ENCODE results near the gene ZNF200. TPM values are rescaled to one million over a fixed set of nuclear protein-coding genes. Genes with fewer than 3 reads are reported as not detected.
"Not testable (repeated sequence)": the region's sequence is repeated elsewhere in the genome, so short reads cannot be mapped to it uniquely, and the experiment has no call there.

ZNF200 gene
- polyA plus RNA-seq, 1 of the 3 experiments (the other 2 are of a cell fraction): 2.8 TPM

DNA sequence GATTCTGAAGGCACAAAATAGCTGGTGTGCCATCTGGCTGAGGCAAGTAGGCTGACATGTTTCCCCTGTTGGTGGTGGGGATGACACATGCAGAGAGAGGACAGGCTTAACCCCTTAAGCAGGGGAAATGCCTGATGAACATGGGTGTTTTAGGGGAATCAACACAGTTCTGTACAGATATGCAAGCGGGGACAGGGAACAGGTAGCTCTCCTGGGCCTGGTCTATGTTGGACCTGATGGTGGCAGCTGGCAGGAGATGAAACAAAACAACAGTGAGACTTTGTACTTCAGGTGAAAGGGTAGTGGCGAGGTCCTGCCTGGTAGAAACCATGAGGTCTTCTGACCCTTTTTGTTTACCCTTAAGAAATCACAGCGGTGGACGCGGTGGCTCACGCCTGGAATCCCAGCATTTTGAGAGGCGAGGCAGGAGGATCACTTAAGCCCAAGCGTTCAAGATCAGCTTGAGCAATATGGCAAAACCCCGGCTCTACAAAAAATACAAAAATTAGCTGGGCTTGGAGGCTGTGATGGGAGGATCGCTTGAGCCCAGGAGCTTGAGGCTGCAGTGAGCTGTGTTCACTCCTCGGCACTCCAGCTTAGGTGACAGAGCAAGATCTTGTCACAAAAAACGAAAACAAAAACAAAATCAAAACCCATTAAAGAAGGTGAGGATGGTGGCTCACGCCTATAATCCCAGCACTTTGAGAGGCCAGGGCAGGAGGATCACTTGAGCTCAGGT lies 36.5 kb downstream of the ZNF200 start:
- 34% methylated on average over 13 of the region's 13 CpGs for WGBS (ENCODE audit: low lambda C conversion rate)
- Histone ChIP-seq H3K4me3 (ENCODE audit: low read depth in 2 of 2, low read length in 1 of 2) (no peak overlapping the region), H3K9me3 (no peaks in the 10 kb centered on the region), H3K27ac (ENCODE audit: low read depth in 2 of 2, low read length in 1 of 2) (no peak overlapping the region), H3F3A (replicated peaks; ENCODE audit: insufficient read depth) (no peaks in the 10 kb centered on the region), H4K20me1 (ENCODE audit: insufficient read depth) (no peaks in the 10 kb centered on the region), H3K36me3 (replicated peaks in 1 of 2; ENCODE audit: control insufficient read depth in 1 of 2, insufficient read depth in 2 of 2, low read length in 1 of 2) (no peaks in the 10 kb centered on the region), H3K27me3 (ENCODE audit: insufficient read depth) (peaks cover 37% of the 10 kb centered on the region), H3K4me2 (no peak overlapping the region), H3K79me2 (ENCODE audit: insufficient read depth) (no peaks in the 10 kb centered on the region), H3K9me2 (no peaks in the 10 kb centered on the region), H2AFZ (ENCODE audit: low read depth) (no peak overlapping the region), H3K9ac (no peak overlapping the region), H3K4me1 (ENCODE audit: control insufficient read depth in 1 of 2, insufficient read depth in 2 of 2, low read depth in 1 of 2, low read length in 1 of 2) (no peaks in the 10 kb centered on the region)
- CTCF ChIA-PET: no interaction called here
- POLR2A ChIA-PET: no interaction called here
- TF ChIP-seq CTCF (IDR thresholded peaks at IDR 0.05) (no peak), MXI1 (IDR thresholded peaks at IDR 0.05; ENCODE audit: low read depth, low read length) (no peak), RCOR1 (IDR thresholded peaks at IDR 0.05; ENCODE audit: low read length) (no peak), FOSL2 (IDR thresholded peaks at IDR 0.05; ENCODE audit: borderline replicate concordance, low read depth) (no peak), EZH2phosphoT487 (IDR thresholded peaks at IDR 0.05; ENCODE audit: borderline replicate concordance, low read depth) (no peak), FOXM1 (IDR thresholded peaks at IDR 0.05; ENCODE audit: low read depth) (no peak), FOXJ3 (CRISPR knock-in tag; IDR thresholded peaks at IDR 0.05) (no peak), CHD2 (IDR thresholded peaks at IDR 0.05; ENCODE audit: low read length, partially characterized antibody) (no peak), TAF1 (IDR thresholded peaks at IDR 0.05; ENCODE audit: borderline replicate concordance, low read depth, low read length) (no peak), EP300 (IDR thresholded peaks at IDR 0.05; ENCODE audit: borderline replicate concordance in 1 of 2, low read depth in 1 of 2, low read length in 1 of 2) (no peak), SIN3A (IDR thresholded peaks at IDR 0.05; ENCODE audit: borderline replicate concordance, low read depth, low read length) (no peak)
- TF ChIP-seq, protein P1, sequence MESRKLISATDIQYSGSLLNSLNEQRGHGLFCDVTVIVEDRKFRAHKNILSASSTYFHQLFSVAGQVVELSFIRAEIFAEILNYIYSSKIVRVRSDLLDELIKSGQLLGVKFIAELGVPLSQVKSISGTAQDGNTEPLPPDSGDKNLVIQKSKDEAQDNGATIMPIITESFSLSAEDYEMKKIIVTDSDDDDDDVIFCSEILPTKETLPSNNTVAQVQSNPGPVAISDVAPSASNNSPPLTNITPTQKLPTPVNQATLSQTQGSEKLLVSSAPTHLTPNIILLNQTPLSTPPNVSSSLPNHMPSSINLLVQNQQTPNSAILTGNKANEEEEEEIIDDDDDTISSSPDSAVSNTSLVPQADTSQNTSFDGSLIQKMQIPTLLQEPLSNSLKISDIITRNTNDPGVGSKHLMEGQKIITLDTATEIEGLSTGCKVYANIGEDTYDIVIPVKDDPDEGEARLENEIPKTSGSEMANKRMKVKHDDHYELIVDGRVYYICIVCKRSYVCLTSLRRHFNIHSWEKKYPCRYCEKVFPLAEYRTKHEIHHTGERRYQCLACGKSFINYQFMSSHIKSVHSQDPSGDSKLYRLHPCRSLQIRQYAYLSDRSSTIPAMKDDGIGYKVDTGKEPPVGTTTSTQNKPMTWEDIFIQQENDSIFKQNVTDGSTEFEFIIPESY (IDR thresholded peaks at IDR 0.05; ENCODE audit: borderline replicate concordance, low read depth): no peak
- DNase-seq: no peak

DNA sequence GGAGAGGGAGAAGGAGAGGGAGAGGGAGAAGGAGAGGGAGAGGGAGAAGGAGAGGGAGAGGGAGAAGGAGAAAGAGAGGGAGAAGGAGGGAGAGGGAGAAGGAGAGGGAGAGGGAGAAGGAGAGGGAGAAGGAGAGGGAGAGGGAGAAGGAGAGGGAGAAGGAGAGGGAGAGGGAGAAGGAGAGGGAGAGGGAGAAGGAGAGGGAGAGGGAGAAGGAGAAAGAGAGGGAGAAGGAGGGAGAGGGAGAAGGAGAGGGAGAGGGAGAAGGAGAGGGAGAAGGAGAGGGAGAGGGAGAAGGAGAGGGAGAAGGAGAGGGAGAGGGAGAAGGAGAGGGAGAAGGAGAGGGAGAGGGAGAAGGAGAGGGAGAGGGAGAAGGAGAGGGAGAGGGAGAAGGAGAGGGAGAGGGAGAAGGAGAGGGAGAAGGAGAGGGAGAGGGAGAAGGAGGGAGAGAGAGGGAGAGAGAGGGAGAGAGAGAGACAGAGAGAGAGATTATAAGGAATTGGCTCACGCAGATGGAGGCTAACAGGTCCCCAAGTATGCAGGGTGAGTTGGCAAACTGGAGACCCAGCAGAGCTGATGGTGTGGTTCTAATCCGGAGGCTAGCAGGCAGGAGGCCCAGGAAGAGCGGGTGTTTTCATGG lies 37.1 kb downstream of the ZNF200 start:
- H3K27ac ChIP-seq (ENCODE audit: low read depth in 2 of 2, low read length in 1 of 2); H3K4me3 ChIP-seq (ENCODE audit: low read depth in 2 of 2, low read length in 1 of 2); H4K20me1 ChIP-seq (ENCODE audit: insufficient read depth); H3K79me2 ChIP-seq (ENCODE audit: insufficient read depth); H3K4me1 ChIP-seq (ENCODE audit: control insufficient read depth in 1 of 2, insufficient read depth in 2 of 2, low read depth in 1 of 2, low read length in 1 of 2); H3K9me2 ChIP-seq; H3K9me3 ChIP-seq; H3K9ac ChIP-seq; CTCF ChIA-PET; H3K36me3 ChIP-seq (replicated peaks in 1 of 2; ENCODE audit: control insufficient read depth in 1 of 2, insufficient read depth in 2 of 2, low read length in 1 of 2); H3K4me2 ChIP-seq; POLR2A ChIA-PET; DNase-seq; H3F3A ChIP-seq (replicated peaks; ENCODE audit: insufficient read depth); H2AFZ ChIP-seq (ENCODE audit: low read depth): not testable (repeated sequence)
- 13% methylated on average over 3 of the region's 3 CpGs for WGBS (ENCODE audit: low lambda C conversion rate)
- peaks cover 37% of the 10 kb centered on the region for H3K27me3 ChIP-seq (ENCODE audit: insufficient read depth)
